SK-N-SH (cell line): ENCODE results near the gene MTERF2. TPM values are rescaled to one million over a fixed set of nuclear protein-coding genes. Genes with fewer than 3 reads are reported as not detected.

Source experiments
- CTCF ChIA-PET: fragments of 300-600, 350-600 bp; formaldehyde crosslinking; extraction: SDS; loops from one replicate; lab custom pipeline; 2021; lab: Yijun Ruan, JAX
- POLR2A ChIA-PET: fragments of 350-600 bp; sonication (Branson Sonifier 250); formaldehyde crosslinking; extraction: SDS; loops from one replicate; lab custom pipeline; 2020; ENCODE audit warnings: antibody characterized with exemption, inconsistent platforms; lab: Yijun Ruan, JAX
- DNase-seq: peaks from one replicate; pipeline ENCODE4 v3.0.0; 2012
- H2AFZ ChIP-seq: fragments of 200-600 bp; sonication (generic); 2 replicates; pipeline ENCODE4 v1.8.1; 2016; ENCODE audit warnings: antibody characterized with exemption, mild to moderate bottlenecking, low read depth
- H3F3A ChIP-seq: fragments of 200-600 bp; sonication (generic); replicated peaks from 2 replicates; pipeline ENCODE3; 2016; ENCODE audit warnings: antibody characterized with exemption, mild to moderate bottlenecking; ENCODE audit not compliant: insufficient read depth
- H3K27ac ChIP-seq, 2 experiments: fragments of 200-500 bp in 1 of 2; fragments of 200-600 bp in 1 of 2; sonication (Bioruptor generic) in 1 of 2; sonication (generic), shearing (Covaris generic) in 1 of 2; 2 replicates each; pipeline versions ENCODE4 v1.5.1 to v1.6.1; 2014 to 2016; ENCODE audit warnings: low read depth in 2 of 2, inconsistent platforms in 1 of 2, low read length in 1 of 2, mild to moderate bottlenecking in 1 of 2, mixed read lengths in 1 of 2
- H3K27me3 ChIP-seq: fragments of 200-600 bp; sonication (generic), shearing (Covaris generic); 2 replicates; pipeline ENCODE4 v1.6.1; 2016; ENCODE audit warnings: mixed run types; ENCODE audit not compliant: insufficient read depth
- H3K36me3 ChIP-seq, 2 experiments: fragments of 200-500 bp in 1 of 2; fragments of 200-600 bp in 1 of 2; sonication (Bioruptor generic) in 1 of 2; sonication (generic) in 1 of 2; replicated peaks in 1 of 2; 2 replicates each; pipeline versions ENCODE3 to v1.5.1; 2014 to 2016; ENCODE audit warnings: low read length in 1 of 2, mild to moderate bottlenecking in 1 of 2; ENCODE audit not compliant: insufficient read depth in 2 of 2, control insufficient read depth in 1 of 2
- H3K4me1 ChIP-seq, 2 experiments: fragments of 200-500 bp in 1 of 2; fragments of 200-600 bp in 1 of 2; sonication (Bioruptor generic) in 1 of 2; sonication (generic), shearing (Covaris generic) in 1 of 2; 2 replicates each; pipeline versions ENCODE4 v1.5.1 to v1.6.1; 2014 to 2016; ENCODE audit warnings: low read depth in 1 of 2, low read length in 1 of 2, mixed run types in 1 of 2; ENCODE audit not compliant: insufficient read depth in 2 of 2, control insufficient read depth in 1 of 2
- H3K4me2 ChIP-seq: fragments of 200-600 bp; sonication (generic), shearing (Covaris generic); 2 replicates; pipeline ENCODE4 v1.6.1; 2017; ENCODE audit warnings: mixed run types
- H3K4me3 ChIP-seq, 2 experiments: fragments of 200-500 bp in 1 of 2; fragments of 200-600 bp in 1 of 2; sonication (Bioruptor generic) in 1 of 2; sonication (generic), shearing (Covaris generic) in 1 of 2; 2 replicates each; pipeline versions ENCODE4 v1.5.1 to v1.8.1; 2014 to 2016; ENCODE audit warnings: low read depth in 2 of 2, inconsistent platforms in 1 of 2, low read length in 1 of 2, mild to moderate bottlenecking in 1 of 2, mixed read lengths in 1 of 2, moderate library complexity in 1 of 2
- H3K79me2 ChIP-seq: fragments of 200-600 bp; sonication (generic); 2 replicates; pipeline ENCODE4 v1.8.1; 2017; ENCODE audit warnings: mild to moderate bottlenecking; ENCODE audit not compliant: insufficient read depth
- H3K9ac ChIP-seq: fragments of 200-600 bp; sonication (generic); 2 replicates; pipeline ENCODE4 v1.6.1; 2017; ENCODE audit warnings: mixed run types
- H3K9me2 ChIP-seq: fragments of 200-600 bp; sonication (generic); 2 replicates; pipeline ENCODE4 v1.6.1; 2017; ENCODE audit warnings: mixed run types
- H3K9me3 ChIP-seq: fragments of 200-600 bp; sonication (generic); 2 replicates; pipeline ENCODE4 v1.6.1; 2017; ENCODE audit warnings: mixed run types, mild to moderate bottlenecking, moderate library complexity
- H4K20me1 ChIP-seq: fragments of 200-600 bp; sonication (generic); 2 replicates; pipeline ENCODE4 v1.6.1; 2017; ENCODE audit warnings: mild to moderate bottlenecking, mixed run types; ENCODE audit not compliant: insufficient read depth
- FOXJ3 ChIP-seq: sonication (generic); formaldehyde crosslinking; IDR thresholded peaks from 2 replicates; pipeline ENCODE4 v1.5.1; 2020; ENCODE audit warnings: mild to moderate bottlenecking, missing genetic modification reagents
- GATA2 ChIP-seq: sonication (generic); formaldehyde crosslinking; IDR thresholded peaks from 2 replicates; pipeline ENCODE4 v1.5.0; 2020; ENCODE audit warnings: mild to moderate bottlenecking, missing genetic modification reagents
- MEF2A ChIP-seq: IDR thresholded peaks from 2 replicates; pipeline ENCODE4 v1.4.0; 2012; ENCODE audit warnings: low read depth, borderline replicate concordance
- TCF12 ChIP-seq: IDR thresholded peaks from 2 replicates; pipeline ENCODE4 v1.4.0; 2012
- TEAD4 ChIP-seq: IDR thresholded peaks from 2 replicates; pipeline ENCODE4 v1.4.0; 2012; ENCODE audit warnings: mild to moderate bottlenecking, borderline replicate concordance; ENCODE audit not compliant: insufficient read depth
- whole genome bisulfite sequencing: methylation state at CpG from one replicate; pipeline ENCODE4 v1.1.6; 2017; ENCODE audit warnings: low lambda C conversion rate; 5-methylcytosine and 5-hydroxymethylcytosine counted together
- polyA plus RNA-seq, 3 experiments: library from polyadenylated mRNA; depleted of rRNA; stranded (reverse); fragments of >200 nt; gene quantifications; 2 replicates each; pipeline ENCODE4 v1.2.3, GENCODE V29; 2012
- TF ChIP-seq, protein P1 (sequence below): IDR thresholded peaks from 2 replicates; pipeline ENCODE4 v1.4.0; 2012; ENCODE audit warnings: low read depth, borderline replicate concordance
- TF ChIP-seq, protein P2 (sequence below): fragments of 150-350 bp; IDR thresholded peaks from 2 replicates; pipeline ENCODE4 v1.6.1; 2016; ENCODE audit warnings: mild to moderate bottlenecking, low read depth, low read length
- TF ChIP-seq, protein P3 (sequence below): IDR thresholded peaks from 2 replicates; pipeline ENCODE4 v1.6.1; 2012; ENCODE audit warnings: mild to moderate bottlenecking, low read depth, low read length, moderate library complexity
- TF ChIP-seq, protein P4 (sequence below): fragments of 200-600 bp; sonication (generic); IDR thresholded peaks from 2 replicates; pipeline ENCODE4 v1.6.1; 2017; ENCODE audit warnings: antibody characterized with exemption, mild to moderate bottlenecking, moderate library complexity

Gene MTERF2
- polyA plus RNA-seq, 1 of the 3 experiments (the other 2 are of a cell fraction): 5.9 TPM

DNA sequence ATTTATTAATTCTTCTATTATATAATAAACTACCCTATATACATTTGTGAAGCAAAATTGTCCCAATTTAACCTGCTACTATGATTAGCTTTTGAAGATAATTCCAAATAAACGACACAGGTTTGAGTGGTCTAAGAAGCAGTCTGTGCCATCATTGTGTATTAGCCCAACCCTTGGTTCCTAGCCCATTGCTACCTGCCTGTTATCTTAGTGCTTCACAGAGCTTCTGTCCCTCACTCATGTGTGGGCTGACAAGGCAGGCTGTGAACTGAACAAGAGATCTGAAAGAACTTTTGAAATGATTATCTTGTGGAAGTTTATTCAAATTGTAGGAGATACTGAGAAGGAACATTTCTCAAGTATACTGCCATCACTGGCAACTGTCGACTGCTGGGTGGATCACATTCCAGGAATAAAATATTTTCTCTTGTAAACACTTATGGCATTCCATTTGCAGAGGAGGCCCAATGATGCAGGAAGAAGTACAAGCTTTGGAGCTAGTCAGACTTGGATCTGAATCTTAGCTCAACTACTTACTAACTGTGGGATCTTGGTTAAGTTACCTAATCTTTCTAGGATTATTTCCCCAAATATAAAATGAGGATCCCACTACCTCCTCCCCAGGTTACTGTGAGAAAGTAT is 7.8 kb upstream of the MTERF2 start (continued):
- TF ChIP-seq, protein P1, sequence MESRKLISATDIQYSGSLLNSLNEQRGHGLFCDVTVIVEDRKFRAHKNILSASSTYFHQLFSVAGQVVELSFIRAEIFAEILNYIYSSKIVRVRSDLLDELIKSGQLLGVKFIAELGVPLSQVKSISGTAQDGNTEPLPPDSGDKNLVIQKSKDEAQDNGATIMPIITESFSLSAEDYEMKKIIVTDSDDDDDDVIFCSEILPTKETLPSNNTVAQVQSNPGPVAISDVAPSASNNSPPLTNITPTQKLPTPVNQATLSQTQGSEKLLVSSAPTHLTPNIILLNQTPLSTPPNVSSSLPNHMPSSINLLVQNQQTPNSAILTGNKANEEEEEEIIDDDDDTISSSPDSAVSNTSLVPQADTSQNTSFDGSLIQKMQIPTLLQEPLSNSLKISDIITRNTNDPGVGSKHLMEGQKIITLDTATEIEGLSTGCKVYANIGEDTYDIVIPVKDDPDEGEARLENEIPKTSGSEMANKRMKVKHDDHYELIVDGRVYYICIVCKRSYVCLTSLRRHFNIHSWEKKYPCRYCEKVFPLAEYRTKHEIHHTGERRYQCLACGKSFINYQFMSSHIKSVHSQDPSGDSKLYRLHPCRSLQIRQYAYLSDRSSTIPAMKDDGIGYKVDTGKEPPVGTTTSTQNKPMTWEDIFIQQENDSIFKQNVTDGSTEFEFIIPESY: no peak
- TF ChIP-seq TCF12 (no peak), FOXJ3 (CRISPR knock-in tag) (no peak)

DNA sequence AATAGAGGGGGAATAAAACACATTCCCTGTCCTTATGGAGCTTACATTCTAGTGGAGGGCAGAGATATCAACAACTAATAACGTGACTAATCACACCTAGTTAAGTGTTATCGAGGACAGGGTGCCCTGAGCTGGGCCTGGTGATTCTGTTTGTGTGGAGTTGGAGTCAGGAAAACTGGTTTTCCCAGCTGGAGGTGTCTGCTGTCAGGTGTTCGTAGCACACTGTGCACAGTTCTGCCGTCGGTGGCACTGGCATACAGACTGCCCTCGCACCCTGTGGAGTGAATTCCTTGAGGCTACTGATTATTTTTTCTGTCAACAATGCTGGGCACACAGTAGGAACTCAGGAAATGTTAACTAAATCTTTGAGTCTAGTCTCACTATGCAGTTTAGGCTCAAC is 900 bp upstream of the MTERF2 start:
- Histone ChIP-seq H3K79me2 (peaks cover 17% of the 10 kb centered on the region), H3K9me3 (no peaks in the 10 kb centered on the region), H3K36me3 (peaks cover 8 to 13% of the 10 kb centered on the region in 2 experiments), H3K27me3 (no peaks in the 10 kb centered on the region), H3K9ac (no peak overlapping the region), H3F3A (peaks cover 12% of the 10 kb centered on the region), H4K20me1 (no peaks in the 10 kb centered on the region), H3K27ac (no peak overlapping the region; a peak in 1 of 4 replicates), H3K9me2 (no peaks in the 10 kb centered on the region), H3K4me2 (no peak overlapping the region), H3K4me1 (peaks cover 6 to 13% of the 10 kb centered on the region in 2 experiments; a peak in 2 of 4 replicates), H3K4me3 (no peak overlapping the region), H2AFZ (peak overlapping the region; percentile 67; the same call in 1 of the 2 replicates)
- POLR2A ChIA-PET: interaction anchor here (0.9 to 1.5 kb wide), 2 partner anchors 10 to 27 kb away, joined by 4 to 6 read pairs; no protein-coding TSS in a partner anchor
- 79% methylated on average over 6 of the region's 6 CpGs for WGBS
- CTCF ChIA-PET: interaction anchor here (1.0 kb wide), 1 partner anchor 14 kb away, joined by 3 read pairs; no protein-coding TSS in a partner anchor
- no peak for DNase-seq
- TF ChIP-seq, protein P2, sequence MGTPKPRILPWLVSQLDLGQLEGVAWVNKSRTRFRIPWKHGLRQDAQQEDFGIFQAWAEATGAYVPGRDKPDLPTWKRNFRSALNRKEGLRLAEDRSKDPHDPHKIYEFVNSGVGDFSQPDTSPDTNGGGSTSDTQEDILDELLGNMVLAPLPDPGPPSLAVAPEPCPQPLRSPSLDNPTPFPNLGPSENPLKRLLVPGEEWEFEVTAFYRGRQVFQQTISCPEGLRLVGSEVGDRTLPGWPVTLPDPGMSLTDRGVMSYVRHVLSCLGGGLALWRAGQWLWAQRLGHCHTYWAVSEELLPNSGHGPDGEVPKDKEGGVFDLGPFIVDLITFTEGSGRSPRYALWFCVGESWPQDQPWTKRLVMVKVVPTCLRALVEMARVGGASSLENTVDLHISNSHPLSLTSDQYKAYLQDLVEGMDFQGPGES: no peak
- TF ChIP-seq, protein P3, sequence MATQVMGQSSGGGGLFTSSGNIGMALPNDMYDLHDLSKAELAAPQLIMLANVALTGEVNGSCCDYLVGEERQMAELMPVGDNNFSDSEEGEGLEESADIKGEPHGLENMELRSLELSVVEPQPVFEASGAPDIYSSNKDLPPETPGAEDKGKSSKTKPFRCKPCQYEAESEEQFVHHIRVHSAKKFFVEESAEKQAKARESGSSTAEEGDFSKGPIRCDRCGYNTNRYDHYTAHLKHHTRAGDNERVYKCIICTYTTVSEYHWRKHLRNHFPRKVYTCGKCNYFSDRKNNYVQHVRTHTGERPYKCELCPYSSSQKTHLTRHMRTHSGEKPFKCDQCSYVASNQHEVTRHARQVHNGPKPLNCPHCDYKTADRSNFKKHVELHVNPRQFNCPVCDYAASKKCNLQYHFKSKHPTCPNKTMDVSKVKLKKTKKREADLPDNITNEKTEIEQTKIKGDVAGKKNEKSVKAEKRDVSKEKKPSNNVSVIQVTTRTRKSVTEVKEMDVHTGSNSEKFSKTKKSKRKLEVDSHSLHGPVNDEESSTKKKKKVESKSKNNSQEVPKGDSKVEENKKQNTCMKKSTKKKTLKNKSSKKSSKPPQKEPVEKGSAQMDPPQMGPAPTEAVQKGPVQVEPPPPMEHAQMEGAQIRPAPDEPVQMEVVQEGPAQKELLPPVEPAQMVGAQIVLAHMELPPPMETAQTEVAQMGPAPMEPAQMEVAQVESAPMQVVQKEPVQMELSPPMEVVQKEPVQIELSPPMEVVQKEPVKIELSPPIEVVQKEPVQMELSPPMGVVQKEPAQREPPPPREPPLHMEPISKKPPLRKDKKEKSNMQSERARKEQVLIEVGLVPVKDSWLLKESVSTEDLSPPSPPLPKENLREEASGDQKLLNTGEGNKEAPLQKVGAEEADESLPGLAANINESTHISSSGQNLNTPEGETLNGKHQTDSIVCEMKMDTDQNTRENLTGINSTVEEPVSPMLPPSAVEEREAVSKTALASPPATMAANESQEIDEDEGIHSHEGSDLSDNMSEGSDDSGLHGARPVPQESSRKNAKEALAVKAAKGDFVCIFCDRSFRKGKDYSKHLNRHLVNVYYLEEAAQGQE: no peak
- no peak for TF ChIP-seq GATA2 (CRISPR knock-in tag)
- TF ChIP-seq TEAD4: no peak
- TF ChIP-seq, protein P4, sequence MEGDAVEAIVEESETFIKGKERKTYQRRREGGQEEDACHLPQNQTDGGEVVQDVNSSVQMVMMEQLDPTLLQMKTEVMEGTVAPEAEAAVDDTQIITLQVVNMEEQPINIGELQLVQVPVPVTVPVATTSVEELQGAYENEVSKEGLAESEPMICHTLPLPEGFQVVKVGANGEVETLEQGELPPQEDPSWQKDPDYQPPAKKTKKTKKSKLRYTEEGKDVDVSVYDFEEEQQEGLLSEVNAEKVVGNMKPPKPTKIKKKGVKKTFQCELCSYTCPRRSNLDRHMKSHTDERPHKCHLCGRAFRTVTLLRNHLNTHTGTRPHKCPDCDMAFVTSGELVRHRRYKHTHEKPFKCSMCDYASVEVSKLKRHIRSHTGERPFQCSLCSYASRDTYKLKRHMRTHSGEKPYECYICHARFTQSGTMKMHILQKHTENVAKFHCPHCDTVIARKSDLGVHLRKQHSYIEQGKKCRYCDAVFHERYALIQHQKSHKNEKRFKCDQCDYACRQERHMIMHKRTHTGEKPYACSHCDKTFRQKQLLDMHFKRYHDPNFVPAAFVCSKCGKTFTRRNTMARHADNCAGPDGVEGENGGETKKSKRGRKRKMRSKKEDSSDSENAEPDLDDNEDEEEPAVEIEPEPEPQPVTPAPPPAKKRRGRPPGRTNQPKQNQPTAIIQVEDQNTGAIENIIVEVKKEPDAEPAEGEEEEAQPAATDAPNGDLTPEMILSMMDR: no peak
- no peak for TF ChIP-seq MEF2A
